AML-193 (cell line): ENCODE data around the gene OLFM1.
"Not testable (repeated sequence)": the region's sequence is repeated elsewhere in the genome, so short reads cannot be mapped to it uniquely, and the experiment has no call there.

Experiments
- DNase-seq, 2 experiments: peaks; one replicate each; lab custom pipeline; 2025; lab: John Stamatoyannopoulos, UW

OLFM1 gene

GRCh38 chr9:135060461-135061116 is 26.9 kb upstream of the OLFM1 start:
- no peak for DNase-seq

- no peak for DNase-seq
Observed at GRCh38 chr9:135061441-135061840, 26.0 kb upstream of the OLFM1 start.

GRCh38 chr9:135062254-135062653 is 25.2 kb upstream of the OLFM1 start:
- no peak for DNase-seq

- DNase-seq = not testable (repeated sequence)
Observed at GRCh38 chr9:135063466-135063865, 24.0 kb upstream of the OLFM1 start.

- DNase-seq = not testable (repeated sequence)
Observed at GRCh38 chr9:135063888-135064287, 23.6 kb upstream of the OLFM1 start.

- DNase-seq = no peak
Observed at GRCh38 chr9:135065151-135065550, 22.3 kb upstream of the OLFM1 start.

GRCh38 chr9:135065804-135066203 is 21.7 kb upstream of the OLFM1 start:
- DNase-seq = no peak

GRCh38 chr9:135066291-135066690 is 21.2 kb upstream of the OLFM1 start:
- DNase-seq = no peak

- no peak for DNase-seq
Observed at GRCh38 chr9:135067096-135067710, 20.3 kb upstream of the OLFM1 start.

GRCh38 chr9:135068776-135069415 is 18.6 kb upstream of the OLFM1 start:
- no peak for DNase-seq

GRCh38 chr9:135069558-135070197 is 17.8 kb upstream of the OLFM1 start:
- DNase-seq = no peak

- no peak for DNase-seq
Observed at GRCh38 chr9:135070198-135070951, 17.1 kb upstream of the OLFM1 start.

GRCh38 chr9:135070964-135071735 is 16.3 kb upstream of the OLFM1 start:
- DNase-seq = no peak

- no peak for DNase-seq
Observed at GRCh38 chr9:135073081-135073740, 14.3 kb upstream of the OLFM1 start.

GRCh38 chr9:135073741-135074305 is 13.6 kb upstream of the OLFM1 start:
- no peak for DNase-seq

GRCh38 chr9:135074354-135075233 is 12.9 kb upstream of the OLFM1 start:
- DNase-seq = no peak

GRCh38 chr9:135075234-135076142 is 12.0 kb upstream of the OLFM1 start:
- no peak for DNase-seq

GRCh38 chr9:135076143-135076875 is 11.2 kb upstream of the OLFM1 start:
- DNase-seq = no peak
